Calu3 (cell line): ENCODE measurements around the gene PRKN. TPM values are rescaled to one million over a fixed set of nuclear protein-coding genes. Genes with fewer than 3 reads are reported as not detected.

Experiments used
- BruUV-seq: library from RNA; stranded (reverse); fragments of 400-500 nt; replicated peaks from 2 replicates; lab custom pipeline; 2021; lab: Mats Ljungman, UMichigan
- CTCF ChIA-PET: fragments of 300-600 bp; sonication (Branson Sonifier 250); formaldehyde crosslinking; loops from one replicate; lab custom pipeline; 2022; ENCODE audit warnings: antibody characterized with exemption; lab: Charles Lee
- DNase-seq: peaks from one replicate; pipeline ENCODE4 v3.0.0; 2022
- H3K27ac Mint-ChIP-seq: one replicate; pipeline ENCODE4 v1.8.0; 2022; ENCODE audit warnings: mixed read lengths; ENCODE audit not compliant: unreplicated experiment
- H3K27me3 Mint-ChIP-seq: one replicate; pipeline ENCODE4 v1.8.0; 2022; ENCODE audit warnings: mixed read lengths; ENCODE audit not compliant: unreplicated experiment
- H3K36me3 Mint-ChIP-seq: one replicate; pipeline ENCODE4 v1.8.0; 2022; ENCODE audit warnings: mild to moderate bottlenecking, moderate library complexity, mixed read lengths; ENCODE audit not compliant: insufficient read depth, unreplicated experiment
- H3K4me1 Mint-ChIP-seq: one replicate; pipeline ENCODE4 v1.8.0; 2022; ENCODE audit warnings: mild to moderate bottlenecking, low read depth, mixed read lengths; ENCODE audit not compliant: unreplicated experiment
- H3K4me3 Mint-ChIP-seq: one replicate; pipeline ENCODE4 v1.8.0; 2022; ENCODE audit warnings: mild to moderate bottlenecking, low read depth, moderate library complexity, mixed read lengths; ENCODE audit not compliant: unreplicated experiment
- H3K9me3 Mint-ChIP-seq: one replicate; pipeline ENCODE4 v1.8.0; 2022; ENCODE audit warnings: low read depth, mixed read lengths; ENCODE audit not compliant: unreplicated experiment
- intact Hi-C: fragments of 100-400 bp; cut with micrococcal nuclease; formaldehyde crosslinking; loops from one replicate; pipeline ENCODE4 v1.10.0; 2022; ENCODE audit not compliant: unreplicated experiment
- total RNA-seq: library from RNA; stranded (reverse); gene quantifications from 2 replicates; pipeline ENCODE4 v1.2.3, GENCODE V29; 2022
- TF ChIP-seq, protein P1 (sequence below): fragments of 200-600 bp; IDR thresholded peaks from one replicate; pipeline ENCODE4 v1.8.0; 2022; ENCODE audit warnings: antibody characterized with exemption; ENCODE audit not compliant: unreplicated experiment

Gene PRKN
- total RNA-seq, 1 experiment from 2014 or later: 3.8 TPM

GRCh38 chr6:161434350-161434749 lies 1293.2 kb downstream of the PRKN start:
- peaks cover 17% of the 10 kb centered on the region for H3K36me3 Mint-ChIP-seq
- TF ChIP-seq, protein P1, sequence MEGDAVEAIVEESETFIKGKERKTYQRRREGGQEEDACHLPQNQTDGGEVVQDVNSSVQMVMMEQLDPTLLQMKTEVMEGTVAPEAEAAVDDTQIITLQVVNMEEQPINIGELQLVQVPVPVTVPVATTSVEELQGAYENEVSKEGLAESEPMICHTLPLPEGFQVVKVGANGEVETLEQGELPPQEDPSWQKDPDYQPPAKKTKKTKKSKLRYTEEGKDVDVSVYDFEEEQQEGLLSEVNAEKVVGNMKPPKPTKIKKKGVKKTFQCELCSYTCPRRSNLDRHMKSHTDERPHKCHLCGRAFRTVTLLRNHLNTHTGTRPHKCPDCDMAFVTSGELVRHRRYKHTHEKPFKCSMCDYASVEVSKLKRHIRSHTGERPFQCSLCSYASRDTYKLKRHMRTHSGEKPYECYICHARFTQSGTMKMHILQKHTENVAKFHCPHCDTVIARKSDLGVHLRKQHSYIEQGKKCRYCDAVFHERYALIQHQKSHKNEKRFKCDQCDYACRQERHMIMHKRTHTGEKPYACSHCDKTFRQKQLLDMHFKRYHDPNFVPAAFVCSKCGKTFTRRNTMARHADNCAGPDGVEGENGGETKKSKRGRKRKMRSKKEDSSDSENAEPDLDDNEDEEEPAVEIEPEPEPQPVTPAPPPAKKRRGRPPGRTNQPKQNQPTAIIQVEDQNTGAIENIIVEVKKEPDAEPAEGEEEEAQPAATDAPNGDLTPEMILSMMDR: no peak
- intact Hi-C loops: loop anchor here (10.0 kb wide), 1 partner anchor 320 kb away; no protein-coding TSS in a partner anchor
- DNase-seq: peak; percentile 37
- H3K27me3 Mint-ChIP-seq: no peaks in the 10 kb centered on the region
- peak overlapping the region; percentile 89 for H3K27ac Mint-ChIP-seq
- H3K4me3 Mint-ChIP-seq: peak overlapping the region; percentile 52
- H3K9me3 Mint-ChIP-seq: no peaks in the 10 kb centered on the region
- no TSS peak for BruUV-seq
- H3K4me1 Mint-ChIP-seq: peaks cover 29% of the 10 kb centered on the region
- CTCF ChIA-PET: interaction anchor here (1.2 kb wide), 1 partner anchor 16 kb away, joined by 4 read pairs; no protein-coding TSS in a partner anchor

DNA sequence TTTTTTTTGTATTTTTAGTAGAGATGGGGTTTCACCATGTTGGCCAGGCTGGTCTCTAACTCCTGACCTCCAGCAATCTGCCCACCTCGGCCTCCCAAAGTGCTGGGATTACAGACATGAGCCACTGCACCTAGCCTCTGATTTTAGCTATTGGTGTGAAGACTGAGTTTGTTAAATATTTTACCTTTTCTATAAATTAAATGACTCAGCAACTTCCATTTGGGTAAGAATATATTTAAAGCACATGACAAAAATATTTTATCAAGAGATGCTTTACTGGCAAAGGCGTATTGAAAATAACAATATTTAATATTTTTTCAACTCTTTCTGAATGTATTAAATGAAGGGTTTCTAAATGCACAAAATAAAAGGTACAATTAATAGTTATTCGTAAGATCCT lies 1295.0 kb downstream of the PRKN start:
- peaks cover 18% of the 10 kb centered on the region for H3K4me1 Mint-ChIP-seq
- DNase-seq: no peak
- TF ChIP-seq, protein P1: no peak
- H3K4me3 Mint-ChIP-seq: no peak overlapping the region
- no TSS peak for BruUV-seq
- no peaks in the 10 kb centered on the region for H3K27me3 Mint-ChIP-seq
- peaks cover 13% of the 10 kb centered on the region for H3K36me3 Mint-ChIP-seq
- intact Hi-C loops: loop anchor here (10.0 kb wide), 1 partner anchor 322 kb away; no protein-coding TSS in a partner anchor
- CTCF ChIA-PET: no interaction called here
- H3K9me3 Mint-ChIP-seq: no peaks in the 10 kb centered on the region
- no peak overlapping the region for H3K27ac Mint-ChIP-seq

- Mint-ChIP-seq H3K36me3 (peaks cover 11% of the 10 kb centered on the region), H3K4me3 (no peak overlapping the region), H3K9me3 (peaks cover 2% of the 10 kb centered on the region), H3K4me1 (peaks cover 12% of the 10 kb centered on the region), H3K27ac (no peak overlapping the region), H3K27me3 (no peaks in the 10 kb centered on the region)
- CTCF ChIA-PET: interaction anchor here (0.7 kb wide), 1 partner anchor 189 kb away, joined by 3 read pairs; no protein-coding TSS in a partner anchor
- TF ChIP-seq, protein P1: no peak
- BruUV-seq: no TSS peak
- DNase-seq: no peak
- intact Hi-C loops: loop anchor here (10.0 kb wide), 1 partner anchor 325 kb away; no protein-coding TSS in a partner anchor
These were observed 1297.6 kb downstream of the PRKN start for GRCh38 chr6:161429921-161430490.

- Mint-ChIP-seq H3K27me3 (no peaks in the 10 kb centered on the region), H3K9me3 (peaks cover 2% of the 10 kb centered on the region), H3K27ac (no peak overlapping the region), H3K36me3 (no peaks in the 10 kb centered on the region), H3K4me3 (no peak overlapping the region), H3K4me1 (no peaks in the 10 kb centered on the region)
- no TSS peak for BruUV-seq
- intact Hi-C loops: no loop called here
- no peak for DNase-seq
- CTCF ChIA-PET: no interaction called here
- TF ChIP-seq, protein P1: no peak
These were observed 1303.1 kb downstream of the PRKN start for GRCh38 chr6:161424421-161424820.
